Left forelimb (tissue), 1 donor: ENCODE results near the gene TAOK1.
"Not testable (repeated sequence)": the region's sequence is repeated elsewhere in the genome, so short reads cannot be mapped to it uniquely, and the experiment has no call there.

Experiments
- DNase-seq: peaks from one replicate; pipeline ENCODE4 v3.0.0-alpha.2; 2018; ENCODE audit warnings: low spot score

TAOK1 gene

DNA sequence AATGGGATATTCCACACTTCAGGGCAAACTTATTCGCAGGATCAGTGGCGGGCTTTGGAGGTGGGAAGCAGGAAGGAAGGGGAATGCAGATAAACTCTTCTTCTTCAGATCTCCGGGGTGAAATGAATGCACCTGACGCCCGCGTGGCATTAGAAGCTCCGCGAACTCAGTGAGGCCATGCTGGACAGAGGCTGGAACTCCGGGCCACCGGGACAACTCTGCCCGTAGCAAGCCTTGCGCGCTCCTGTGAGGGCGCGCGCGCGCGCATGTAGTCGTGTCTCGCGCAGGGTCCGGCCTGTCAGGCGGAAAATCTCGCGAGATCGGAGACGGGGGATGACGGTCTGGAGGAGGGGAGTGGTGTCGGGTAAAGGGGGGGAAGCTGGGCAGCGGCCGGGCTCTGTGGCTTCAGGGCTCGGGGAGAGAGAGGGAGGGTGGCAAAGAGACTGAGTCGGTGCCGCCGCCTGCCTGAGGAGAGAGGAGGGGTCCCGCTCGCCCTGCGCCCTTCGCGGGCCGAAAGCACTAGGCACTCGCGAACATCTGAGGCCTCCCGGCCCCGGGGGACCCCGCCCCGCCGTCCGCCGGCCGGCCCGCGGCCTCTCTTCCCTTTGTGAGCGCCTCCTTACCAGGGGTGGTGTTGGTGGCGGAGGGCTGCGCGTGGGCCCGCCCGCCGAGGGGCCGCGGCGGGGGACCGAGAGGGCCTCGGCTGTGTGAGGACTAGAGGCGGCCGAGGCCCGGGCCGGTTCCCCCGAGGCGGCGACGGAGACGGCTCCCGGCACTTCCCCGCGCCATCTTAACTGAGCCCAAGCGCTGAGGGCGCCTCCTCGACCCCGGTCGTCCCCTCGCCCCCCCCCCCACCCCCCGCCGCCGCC, at the start of gene TAOK1:
TSS of gene TAOK1 (plus strand) at position 382 of the 869 bp plus-strand sequence. CDS start 61,186 bp downstream, outside the sequence.
- peak; percentile 99 for DNase-seq

GRCh38 chr17:29341726-29342125, 48.4 kb upstream of the TAOK1 start:
- DNase-seq: no peak

- no peak for DNase-seq
Measured at GRCh38 chr17:29342158-29342765, 47.9 kb upstream of the TAOK1 start.

- no peak for DNase-seq
Measured at GRCh38 chr17:29344201-29344856, 45.8 kb upstream of the TAOK1 start.

- no peak for DNase-seq
Measured at GRCh38 chr17:29345066-29345465, 45.1 kb upstream of the TAOK1 start.

GRCh38 chr17:29345470-29345869, 44.7 kb upstream of the TAOK1 start:
- not testable (repeated sequence) for DNase-seq

GRCh38 chr17:29346462-29346861, 43.7 kb upstream of the TAOK1 start:
- no peak for DNase-seq

DNA sequence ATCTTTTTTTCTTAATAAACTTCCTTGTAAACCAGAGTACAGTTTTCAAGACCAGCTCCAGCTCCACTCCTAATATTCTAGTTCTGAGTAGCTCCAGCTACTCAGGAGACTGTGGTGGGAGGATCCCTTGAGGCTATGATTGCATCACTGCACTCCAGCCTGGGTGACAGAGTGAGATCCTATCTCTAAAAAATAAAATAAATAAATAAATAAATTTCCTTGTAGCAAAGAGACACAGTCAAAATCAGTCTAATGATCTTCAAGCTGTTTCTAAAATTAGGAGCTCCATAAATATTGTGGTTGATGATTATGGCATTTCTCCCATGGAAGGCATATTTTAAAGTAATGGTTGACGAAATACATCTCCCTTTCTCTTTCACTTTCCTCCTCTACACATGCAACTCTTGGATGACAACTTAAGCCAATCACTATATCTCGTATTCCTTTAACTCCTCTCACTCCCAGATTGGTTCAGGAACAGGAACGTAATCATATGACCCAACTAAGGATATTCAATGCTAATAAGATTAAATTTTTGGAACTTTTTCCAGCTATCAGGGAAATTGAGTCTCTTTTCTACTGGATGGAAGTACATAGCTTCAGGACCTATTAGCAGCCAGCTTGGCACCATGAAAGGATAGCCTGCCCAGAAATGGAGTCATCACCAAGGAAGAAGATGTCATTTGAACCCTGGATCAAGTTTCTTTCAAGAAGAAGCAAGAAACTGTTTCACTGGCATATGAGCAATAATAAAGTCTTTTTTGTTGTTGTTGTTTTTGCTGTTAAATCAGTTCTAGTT, 42.1 kb upstream of the TAOK1 start:
- DNase-seq: no peak

GRCh38 chr17:29349409-29349808, 40.8 kb upstream of the TAOK1 start:
- no peak for DNase-seq

DNA sequence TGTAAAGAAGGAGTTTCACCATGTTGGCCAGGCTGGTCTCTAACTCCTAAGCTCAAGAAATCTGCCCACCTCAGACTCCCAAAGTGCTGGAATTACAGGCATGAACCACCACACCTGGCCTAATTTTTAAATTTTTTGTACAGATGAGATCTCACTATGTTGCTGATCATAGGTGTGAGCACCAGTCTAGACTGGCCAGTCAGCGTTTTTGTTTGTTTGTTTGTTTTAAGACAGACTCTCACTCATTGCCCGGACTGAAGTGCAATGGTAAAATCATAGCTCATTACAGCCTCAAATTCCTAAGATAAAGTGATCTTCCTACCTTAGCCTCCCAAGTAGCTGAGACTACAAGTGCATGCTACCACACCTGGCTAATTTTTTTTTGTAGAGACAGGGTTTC, 38.0 kb upstream of the TAOK1 start:
- no peak for DNase-seq

- no peak for DNase-seq
Measured at GRCh38 chr17:29357232-29357631, 32.9 kb upstream of the TAOK1 start.

GRCh38 chr17:29357821-29358232, 32.3 kb upstream of the TAOK1 start:
- no peak for DNase-seq

DNA sequence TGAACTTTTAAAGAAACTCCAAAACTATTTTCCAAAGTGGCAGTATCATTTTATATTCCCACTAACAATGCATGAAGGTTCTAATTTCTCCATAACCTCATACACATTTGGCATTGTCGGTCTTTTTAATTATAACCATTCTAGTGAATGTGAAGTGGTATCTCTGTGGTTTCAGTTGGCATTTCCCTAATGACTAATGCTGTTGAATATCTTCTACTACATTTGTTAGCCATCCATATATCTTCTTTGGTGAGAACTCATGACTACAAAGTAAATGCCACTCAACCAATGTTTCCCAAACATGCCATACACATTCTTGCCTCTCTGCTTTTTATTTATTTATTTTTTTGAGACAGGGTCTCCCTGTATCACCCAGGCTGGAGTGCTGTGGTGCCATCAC, 31.7 kb upstream of the TAOK1 start:
- no peak for DNase-seq

- no peak for DNase-seq
Measured at GRCh38 chr17:29359777-29360176, 30.4 kb upstream of the TAOK1 start.

GRCh38 chr17:29363716-29364115, 26.4 kb upstream of the TAOK1 start:
- no peak for DNase-seq

DNA sequence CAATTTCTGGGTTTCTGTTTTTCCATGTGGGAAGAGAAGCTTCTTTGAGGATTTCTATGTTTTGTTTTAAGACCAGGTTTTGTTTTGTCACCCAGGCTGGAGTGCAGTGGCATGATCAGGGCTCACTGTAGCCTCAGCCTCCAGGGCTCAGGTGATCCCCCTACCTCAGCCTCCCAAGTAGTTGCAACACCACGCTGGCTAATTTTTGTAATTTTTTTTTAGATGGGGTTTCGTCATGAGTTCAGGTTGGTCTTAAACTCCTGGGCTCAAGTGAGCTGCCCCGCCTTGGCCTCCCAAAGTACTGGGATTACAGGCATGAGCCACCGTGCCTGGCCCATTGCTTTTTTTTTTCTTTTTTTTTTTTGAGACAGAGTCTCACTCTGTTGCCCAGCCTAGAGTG, 25.5 kb upstream of the TAOK1 start:
- DNase-seq: no peak

DNA sequence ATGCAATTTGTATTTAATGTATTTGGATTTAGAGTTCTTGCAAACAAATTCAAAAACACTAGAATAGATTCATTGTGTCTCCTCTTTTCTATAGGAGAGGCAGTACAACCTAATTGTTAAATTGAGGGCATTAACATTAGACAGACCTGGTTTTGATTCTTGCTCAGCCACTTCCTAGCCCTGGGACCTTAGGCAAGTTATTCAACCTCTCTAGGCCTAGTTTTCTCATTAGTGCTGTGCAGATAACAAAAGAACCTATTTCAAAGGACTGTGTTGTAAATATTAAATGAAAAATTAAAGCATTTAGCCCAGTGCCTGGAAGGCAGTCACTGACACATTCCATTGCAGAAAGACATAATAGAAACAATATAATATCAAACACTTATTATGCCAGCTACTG, 22.0 kb upstream of the TAOK1 start:
- no peak for DNase-seq

DNA sequence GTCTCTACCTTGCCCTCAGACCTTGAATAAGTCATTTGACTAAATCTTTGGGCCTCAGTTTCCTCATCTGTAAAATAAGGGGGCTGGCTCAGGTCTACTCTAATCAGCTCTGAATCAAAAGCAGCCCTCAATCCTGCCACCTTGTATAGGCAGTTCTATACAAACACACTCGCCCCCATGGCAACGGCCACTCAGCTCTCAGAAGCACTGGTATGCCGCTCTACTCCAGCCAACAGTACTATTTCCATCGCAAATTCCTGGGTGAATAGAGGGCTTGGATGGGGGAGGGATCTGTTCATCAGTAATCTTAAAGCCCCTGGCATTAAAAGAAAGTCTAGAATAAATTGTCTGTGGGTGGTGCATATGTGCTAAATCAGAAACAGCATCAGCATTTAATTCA, 21.2 kb upstream of the TAOK1 start:
- DNase-seq: no peak

GRCh38 chr17:29369831-29370735, 20.1 kb upstream of the TAOK1 start:
- peak; percentile 74 for DNase-seq

DNA sequence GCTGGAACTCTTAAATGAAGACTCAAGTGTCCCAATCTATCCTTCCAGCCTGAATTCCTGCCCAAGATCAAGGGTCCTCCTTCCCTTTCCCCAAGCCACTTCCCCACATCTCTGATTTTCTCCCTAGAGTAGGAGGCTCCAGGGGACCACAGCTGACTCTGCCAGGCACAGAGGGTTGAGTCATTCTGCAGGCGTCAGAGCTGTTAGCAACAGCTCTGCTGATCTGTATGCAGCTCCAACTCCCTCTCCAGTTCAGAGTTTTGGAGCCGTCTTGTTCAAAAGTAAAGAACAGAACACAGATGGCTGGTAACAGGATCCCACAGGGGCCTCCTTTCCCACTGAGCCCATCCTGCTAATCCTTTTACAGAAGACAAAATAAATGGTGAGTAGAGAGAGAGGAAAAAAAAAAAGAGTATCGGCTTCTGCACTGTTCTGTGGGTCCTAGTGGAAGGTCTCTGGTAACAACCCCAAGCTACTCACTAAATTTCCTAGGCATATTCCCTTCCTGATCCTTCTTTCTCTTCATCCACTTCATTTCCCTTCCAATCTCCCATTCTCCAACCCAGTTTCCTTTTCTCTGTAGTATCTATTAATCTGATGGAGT, 13.4 kb upstream of the TAOK1 start:
- no peak for DNase-seq

- no peak for DNase-seq
Measured at GRCh38 chr17:29378500-29378899, 11.7 kb upstream of the TAOK1 start.
